Uterus (tissue), 4 donors: ENCODE results near the gene FBXL22. TPM values are rescaled to one million over a fixed set of nuclear protein-coding genes. Genes with fewer than 3 reads are reported as not detected.

Experiments
- DNase-seq, 2 donors: peaks; one replicate each; pipeline ENCODE4 v3.0.0-alpha.2; 2019 to 2020
- H3K27ac ChIP-seq, 2 donors: fragments of 200-600 bp; sonication (generic); 1 replicate in 1 of 2; 2 replicates in 1 of 2; pipeline ENCODE4 v1.5.1; 2016 to 2018
- H3K27me3 ChIP-seq, 2 donors: fragments of 200-600 bp; sonication (generic); one replicate each; pipeline ENCODE4 v1.5.1; 2018 to 2019; ENCODE audit warnings: control low read depth in 1 of 2
- H3K36me3 ChIP-seq, 2 donors: fragments of 200-600 bp; sonication (generic); one replicate each; pipeline ENCODE4 v1.5.1; 2019; ENCODE audit warnings: control low read depth in 1 of 2
- H3K4me1 ChIP-seq, 2 donors: fragments of 200-600 bp; sonication (generic); one replicate each; pipeline ENCODE4 v1.5.1; 2018 to 2019; ENCODE audit warnings: control low read depth in 1 of 2
- H3K4me3 ChIP-seq, 2 donors: fragments of 200-600 bp; sonication (generic); 1 replicate in 1 of 2; 2 replicates in 1 of 2; pipeline ENCODE4 v1.5.1; 2018 to 2019; ENCODE audit warnings: mild to moderate bottlenecking in 1 of 2
- H3K9me3 ChIP-seq, 2 donors: fragments of 200-600 bp; sonication (generic); one replicate each; pipeline ENCODE4 v1.5.1; 2019; ENCODE audit warnings: control low read depth in 1 of 2
- CTCF ChIP-seq, 4 experiments: fragments of 200-600 bp in 2 of 4; fragments of 450-650 bp in 2 of 4; sonication (generic) in 2 of 4; IDR thresholded peaks; one replicate each; pipeline ENCODE4 v1.5.1; 2016 to 2019; ENCODE audit warnings: antibody characterized with exemption in 4 of 4, mild to moderate bottlenecking in 2 of 4, moderate library complexity in 1 of 4
- POLR2A ChIP-seq, 2 donors: fragments of 450-650 bp; IDR thresholded peaks; one replicate each; pipeline ENCODE4 v1.6.1; 2016; ENCODE audit warnings: antibody characterized with exemption in 2 of 2, mild to moderate bottlenecking in 1 of 2, moderate library complexity in 1 of 2
- intact Hi-C: fragments of 100-400 bp; cut with DNase I; formaldehyde crosslinking; loops from one replicate; pipeline ENCODE4 v1.15.1; 2023; ENCODE audit warnings: low total_unique reads
- total RNA-seq, 4 donors: library from RNA; depleted of rRNA in 3 of 4; stranded (reverse); fragments of >200 nt in 3 of 4; gene quantifications; one replicate each; pipeline versions ENCODE4 v1.1.0 to v1.2.4, GENCODE V29; 2014 to 2023
- donor health status: DM: yes; HTN: yes; CAD: no.

Gene FBXL22
- total RNA-seq, 4 donors from 2014 or later = 5.0 to 44.1 (median 25.2) TPM

DNA sequence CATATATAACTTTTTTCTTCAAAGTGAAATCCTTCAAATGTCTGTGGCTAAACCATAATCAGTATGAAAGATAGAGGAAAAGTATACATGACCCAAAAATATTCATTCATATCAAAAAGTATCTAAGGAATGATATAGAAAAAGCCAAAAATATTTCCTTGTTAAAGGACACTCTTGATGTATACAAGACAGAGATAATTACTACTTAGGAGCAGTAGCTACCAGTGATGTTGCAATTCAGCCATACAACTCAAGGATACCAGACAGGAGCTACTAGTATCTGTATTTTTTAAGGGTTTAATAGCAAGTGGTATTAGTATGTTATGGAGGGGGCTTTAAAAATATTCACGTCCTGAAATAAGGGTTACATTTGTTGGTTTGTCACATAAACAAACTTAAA is 37.0 kb downstream of the FBXL22 start:
- intact Hi-C loops = no loop called here

GRCh38 chr15:63636518-63637061 is 39.4 kb downstream of the FBXL22 start:
- Histone ChIP-seq H3K27ac (no peak overlapping the region), H3K4me1 (no peaks in the 10 kb centered on the region), H3K9me3 (no peaks in the 10 kb centered on the region), H3K27me3 (no peaks in the 10 kb centered on the region), H3K36me3 (no peaks in the 10 kb centered on the region), H3K4me3 (no peak overlapping the region)
- intact Hi-C loops = no loop called here
- TF ChIP-seq POLR2A (IDR thresholded peaks at IDR 0.05) (no peak), CTCF (IDR thresholded peaks at IDR 0.05) (no peak)
- DNase-seq = no peak

More for the DNA sequence above, 37.0 kb downstream of the FBXL22 start:
- TF ChIP-seq POLR2A (IDR thresholded peaks at IDR 0.05) (no peak), CTCF (IDR thresholded peaks at IDR 0.05) (no peak)
- Histone ChIP-seq H3K36me3 (no peaks in the 10 kb centered on the region), H3K4me3 (no peak overlapping the region), H3K9me3 (no peaks in the 10 kb centered on the region), H3K4me1 (no peaks in the 10 kb centered on the region), H3K27ac (no peak overlapping the region), H3K27me3 (no peaks in the 10 kb centered on the region)
- no peak for DNase-seq

GRCh38 chr15:63638839-63639238 is 41.7 kb downstream of the FBXL22 start:
- no peak overlapping the region for H3K4me3 ChIP-seq
- intact Hi-C loops = no loop called here
- no peak for DNase-seq
- no peaks in the 10 kb centered on the region for H3K9me3 ChIP-seq
- H3K4me1 ChIP-seq = no peaks in the 10 kb centered on the region
- no peak for TF ChIP-seq POLR2A (IDR thresholded peaks at IDR 0.05)
- TF ChIP-seq CTCF (IDR thresholded peaks at IDR 0.05) = no peak
- no peak overlapping the region for H3K27ac ChIP-seq
- no peaks in the 10 kb centered on the region for H3K27me3 ChIP-seq
- H3K36me3 ChIP-seq = no peaks in the 10 kb centered on the region

GRCh38 chr15:63640146-63640545 is 43.0 kb downstream of the FBXL22 start:
- TF ChIP-seq POLR2A (IDR thresholded peaks at IDR 0.05) = no peak
- no peak for TF ChIP-seq CTCF (IDR thresholded peaks at IDR 0.05)
- intact Hi-C loops = no loop called here
- no peak overlapping the region for H3K27ac ChIP-seq
- no peaks in the 10 kb centered on the region for H3K27me3 ChIP-seq
- no peaks in the 10 kb centered on the region for H3K9me3 ChIP-seq
- H3K4me3 ChIP-seq = no peak overlapping the region
- no peaks in the 10 kb centered on the region for H3K36me3 ChIP-seq
- DNase-seq = no peak
- H3K4me1 ChIP-seq = no peaks in the 10 kb centered on the region

Other genes with a start within 250 kb of the FBXL22 start
- 10 to 100 TPM in 1 of 4 donors, 1 to 10 TPM in 2, under 1 TPM in 1; 0.29 to 11.8 (median 8.0) TPM for gene CA12, start 215.5 kb upstream of the FBXL22 start, total RNA-seq
- gene USP3, start 92.8 kb upstream of the FBXL22 start, total RNA-seq = 10 to 100 TPM; 26.5 to 96.3 (median 65.8) TPM
- gene HERC1, start 236.6 kb downstream of the FBXL22 start, total RNA-seq = 100 to 1,000 TPM in 3 of 4 donors, 10 to 100 TPM in 1; 27.6 to 193 (median 131) TPM